Measurements from ENCODE around the gene FCER1G.

FCER1G gene

DNA sequence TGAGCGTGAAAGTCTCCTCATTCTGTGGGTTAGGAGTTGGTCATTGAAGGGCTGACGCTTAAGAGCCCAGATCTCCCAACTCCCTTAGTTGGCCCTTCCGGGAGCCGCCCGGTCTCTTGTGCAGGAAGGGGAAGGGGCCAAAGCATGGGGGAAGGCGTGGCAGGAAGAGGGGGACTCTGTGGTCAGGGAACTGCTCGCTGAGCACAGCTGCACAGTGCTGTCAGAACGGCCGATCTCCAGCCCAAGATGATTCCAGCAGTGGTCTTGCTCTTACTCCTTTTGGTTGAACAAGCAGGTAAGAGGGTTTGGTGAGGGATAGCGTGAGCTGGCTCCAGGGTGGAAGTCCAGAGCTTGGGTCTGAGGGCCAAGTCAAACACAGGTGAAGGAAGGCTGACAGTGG lies at the start of gene FCER1G:
FCER1G (plus strand) TSS at position 220 of the 400 bp plus-strand sequence; CDS start at position 247, 27 bp downstream.
- in situ Hi-C loops (cut with HindIII; ENCODE audit: low sequenced_read_pairs): loop anchor here (5.0 kb wide), 1 partner anchor 92 kb away; the partner anchor contains the start of gene MPZ

GRCh38 chr1:161165742-161166668 lies 49.1 kb upstream of the FCER1G start, which contains the start of gene PPOX:
PPOX (plus strand) TSS chr1:161166426; CDS start chr1:161166848, 422 bp downstream.
- in situ Hi-C loops (cut with HindIII; ENCODE audit: low sequenced_read_pairs): no loop called here

DNA sequence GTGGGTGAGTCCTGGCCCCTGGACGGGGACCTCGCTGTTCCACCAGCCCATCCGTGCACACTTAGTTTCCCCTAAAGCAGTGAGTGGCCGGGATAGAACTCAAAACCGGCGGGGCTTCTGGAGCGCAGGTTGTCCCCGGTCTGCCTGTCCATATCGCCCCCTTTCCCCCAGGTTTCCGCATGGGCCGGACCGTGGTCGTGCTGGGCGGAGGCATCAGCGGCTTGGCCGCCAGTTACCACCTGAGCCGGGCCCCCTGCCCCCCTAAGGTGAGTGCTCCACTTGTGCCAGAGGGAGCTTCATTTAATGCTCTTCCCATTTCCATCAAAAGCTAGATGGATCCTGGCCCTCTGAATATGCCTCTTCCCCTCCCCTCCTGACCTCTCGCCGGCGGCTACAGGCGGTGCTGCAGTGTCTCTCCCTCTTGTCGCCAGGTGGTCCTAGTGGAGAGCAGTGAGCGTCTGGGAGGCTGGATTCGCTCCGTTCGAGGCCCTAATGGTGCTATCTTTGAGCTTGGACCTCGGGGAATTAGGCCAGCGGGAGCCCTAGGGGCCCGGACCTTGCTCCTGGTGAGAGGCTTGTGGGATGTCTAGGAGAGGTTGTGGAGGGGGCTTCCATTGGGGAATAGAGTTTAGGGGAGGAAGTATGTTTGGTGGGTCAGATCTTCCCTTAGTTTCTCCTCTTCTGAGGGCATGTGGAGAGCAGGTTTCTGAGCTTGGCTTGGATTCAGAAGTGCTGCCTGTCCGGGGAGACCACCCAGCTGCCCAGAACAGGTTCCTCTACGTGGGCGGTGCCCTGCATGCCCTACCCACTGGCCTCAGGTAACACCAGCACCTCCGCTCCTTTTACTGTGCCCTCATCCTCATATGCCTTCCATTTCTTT lies 48.2 kb upstream of the FCER1G start:
- in situ Hi-C loops (cut with HindIII; ENCODE audit: low sequenced_read_pairs): no loop called here

DNA sequence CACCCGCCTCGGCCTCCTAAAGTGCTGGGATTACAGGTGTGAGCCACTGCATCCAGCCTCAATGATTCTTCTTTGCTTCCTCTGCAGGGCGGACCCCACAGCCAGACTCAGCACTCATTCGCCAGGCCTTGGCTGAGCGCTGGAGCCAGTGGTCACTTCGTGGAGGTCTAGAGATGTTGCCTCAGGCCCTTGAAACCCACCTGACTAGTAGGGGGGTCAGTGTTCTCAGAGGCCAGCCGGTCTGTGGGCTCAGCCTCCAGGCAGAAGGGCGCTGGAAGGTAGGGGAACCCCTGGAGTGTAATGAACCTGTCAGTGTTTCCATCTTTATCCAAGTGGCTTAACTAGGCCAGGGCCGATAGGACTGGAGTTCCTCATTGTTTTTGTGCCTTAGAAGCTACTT lies 46.2 kb upstream of the FCER1G start:
- in situ Hi-C loops (cut with HindIII; ENCODE audit: low sequenced_read_pairs): no loop called here

DNA sequence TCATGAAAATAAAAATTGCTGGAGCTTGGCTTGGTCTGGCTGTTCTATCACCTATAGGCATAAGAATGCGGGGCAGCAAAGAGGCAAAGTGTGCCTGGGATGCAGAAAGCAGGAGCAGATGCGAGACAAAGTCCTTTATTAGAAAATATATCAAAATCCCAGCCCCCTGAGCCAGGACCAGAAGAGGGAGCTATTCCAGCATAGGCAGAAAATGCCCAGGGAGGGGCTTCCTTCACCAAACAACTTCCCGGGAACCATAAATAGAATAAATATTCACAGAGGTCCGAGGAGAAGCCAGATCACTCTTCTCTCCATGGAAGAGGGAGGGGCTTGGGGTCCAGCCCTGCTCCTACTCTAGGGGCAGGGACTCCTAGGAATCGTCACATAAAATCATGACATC lies 43.9 kb upstream of the FCER1G start:
- in situ Hi-C loops (cut with HindIII; ENCODE audit: low sequenced_read_pairs): no loop called here

- in situ Hi-C loops (cut with HindIII; ENCODE audit: low sequenced_read_pairs): no loop called here
Observed at GRCh38 chr1:161171696-161172095, 43.4 kb upstream of the FCER1G start.

- in situ Hi-C loops (cut with HindIII; ENCODE audit: low sequenced_read_pairs): no loop called here
Observed at GRCh38 chr1:161172349-161172748, 42.7 kb upstream of the FCER1G start.

- in situ Hi-C loops (cut with HindIII; ENCODE audit: low sequenced_read_pairs): no loop called here
Observed at GRCh38 chr1:161172776-161173376, 42.2 kb upstream of the FCER1G start.

DNA sequence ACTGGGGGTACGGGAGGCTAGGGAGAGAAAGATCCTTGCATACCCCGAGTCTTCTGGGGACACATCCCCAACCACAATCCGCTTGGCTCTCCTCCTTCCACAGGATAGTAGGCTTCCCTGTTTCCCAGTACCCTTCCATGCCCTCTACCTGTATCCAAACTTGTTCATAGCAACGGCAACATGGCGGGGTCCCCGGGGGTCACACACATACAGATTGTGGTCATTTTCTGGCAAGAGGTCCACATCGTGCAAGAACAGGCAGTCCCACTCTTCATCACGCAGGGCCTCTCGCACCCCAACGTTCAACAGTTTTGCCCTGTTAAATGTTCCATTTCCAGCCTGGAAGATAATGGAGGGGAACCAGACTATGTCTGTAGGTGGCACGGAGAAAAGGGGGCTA lies 41.4 kb upstream of the FCER1G start:
- in situ Hi-C loops (cut with HindIII; ENCODE audit: low sequenced_read_pairs): no loop called here

DNA sequence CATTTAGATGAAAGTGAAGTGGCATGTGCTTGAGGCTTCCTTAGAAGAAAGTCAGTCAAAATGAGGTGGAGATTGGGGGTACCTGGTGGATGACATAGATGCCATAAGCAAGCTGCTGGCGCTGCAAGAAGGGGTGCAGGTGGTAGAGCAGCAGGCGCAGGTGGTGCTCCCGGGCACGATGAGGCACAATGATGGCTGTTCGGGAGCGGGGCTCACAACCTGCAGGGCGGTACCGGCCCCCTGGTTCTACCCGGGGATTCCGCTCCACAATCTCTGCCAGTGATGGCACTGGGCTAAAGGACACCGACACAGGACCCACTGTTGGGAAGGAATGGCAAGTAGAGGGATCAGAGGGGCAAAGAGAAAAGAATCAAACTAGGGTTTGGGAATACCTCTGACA lies 40.2 kb upstream of the FCER1G start:
- in situ Hi-C loops (cut with HindIII; ENCODE audit: low sequenced_read_pairs): no loop called here

- in situ Hi-C loops (cut with HindIII; ENCODE audit: low sequenced_read_pairs): no loop called here
Observed at GRCh38 chr1:161175771-161176453, 39.2 kb upstream of the FCER1G start.

GRCh38 chr1:161176468-161177111 lies 38.5 kb upstream of the FCER1G start:
- in situ Hi-C loops (cut with HindIII; ENCODE audit: low sequenced_read_pairs): no loop called here

DNA sequence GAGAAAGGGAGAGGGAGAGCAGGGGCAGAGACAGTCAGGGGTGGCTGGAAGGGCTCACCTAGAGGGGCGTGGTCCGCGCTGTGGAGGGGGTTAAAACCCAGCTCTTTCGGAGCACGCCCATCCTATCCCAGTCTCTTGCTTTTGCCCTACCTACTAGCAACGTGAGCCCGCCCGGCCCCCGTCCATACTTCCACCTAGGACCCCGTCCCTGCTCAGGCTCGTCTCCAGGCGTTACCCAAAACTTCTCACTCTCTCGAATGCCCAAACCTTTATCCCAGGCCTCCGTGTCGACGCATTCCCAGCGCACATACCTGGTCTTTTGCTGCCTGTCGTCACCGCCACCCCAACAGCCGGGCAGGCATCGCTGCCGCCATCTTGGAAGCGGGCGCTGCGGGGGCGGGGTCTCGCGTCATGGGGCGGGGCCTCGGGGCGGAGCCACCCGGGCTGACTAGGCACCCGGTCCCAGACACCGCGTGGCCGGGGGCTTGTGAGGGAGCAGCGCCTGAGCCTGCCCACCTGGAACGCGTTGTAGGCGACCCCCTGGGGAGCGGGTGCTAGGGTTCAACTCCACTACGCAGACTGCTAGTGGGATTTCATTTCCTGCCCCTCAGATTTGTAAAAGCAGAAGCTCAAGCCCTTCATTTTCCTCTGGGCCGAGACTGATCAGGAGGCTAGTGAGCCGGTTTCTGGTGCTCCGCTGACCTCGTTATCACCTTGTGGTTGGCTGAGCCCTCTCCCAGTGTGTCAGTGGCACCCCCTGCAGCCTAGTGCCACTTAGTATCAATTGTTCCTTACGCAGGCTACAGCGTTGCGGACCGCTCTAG lies 37.8 kb upstream of the FCER1G start, which contains the start of gene B4GALT3:
B4GALT3 (minus strand) TSS at position 396 of the 824 bp plus-strand sequence. CDS start 1,447 bp downstream, outside the sequence.
- in situ Hi-C loops (cut with HindIII; ENCODE audit: low sequenced_read_pairs): no loop called here

DNA sequence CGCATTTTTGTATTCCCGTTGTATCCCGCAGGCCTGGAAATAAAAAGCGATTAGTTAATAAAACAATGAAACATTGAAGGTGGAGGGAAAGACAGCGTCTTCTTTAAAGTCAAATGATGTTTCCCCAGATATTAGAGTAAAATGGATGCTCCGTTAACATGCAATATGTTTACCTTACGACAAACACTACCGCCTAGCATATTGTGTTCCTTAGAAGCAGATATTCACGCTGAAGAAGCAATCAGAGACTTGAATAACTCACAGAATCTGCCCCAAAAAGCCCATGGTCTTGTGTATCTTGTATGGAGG lies 37.2 kb upstream of the FCER1G start:
- in situ Hi-C loops (cut with HindIII; ENCODE audit: low sequenced_read_pairs): no loop called here

DNA sequence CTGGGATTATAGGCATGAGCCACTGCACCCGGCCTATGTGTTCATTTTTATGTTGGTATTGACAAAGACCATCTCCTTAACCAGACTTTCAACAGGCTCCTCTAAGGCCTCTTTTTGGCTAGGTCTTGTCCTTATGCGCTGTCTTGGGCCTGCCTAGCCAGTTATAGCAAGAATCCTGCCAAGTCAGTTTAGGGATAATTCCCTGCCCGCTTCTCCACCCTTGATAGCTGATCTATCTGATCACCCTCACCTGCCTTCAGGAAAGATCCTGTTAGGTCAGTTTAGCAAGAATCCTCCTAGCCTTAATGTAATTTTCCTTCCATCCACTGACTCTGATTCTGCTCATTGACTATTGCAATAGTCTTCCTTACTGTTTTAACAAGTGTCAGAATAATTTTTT lies 35.4 kb upstream of the FCER1G start:
- in situ Hi-C loops (cut with HindIII; ENCODE audit: low sequenced_read_pairs): no loop called here

DNA sequence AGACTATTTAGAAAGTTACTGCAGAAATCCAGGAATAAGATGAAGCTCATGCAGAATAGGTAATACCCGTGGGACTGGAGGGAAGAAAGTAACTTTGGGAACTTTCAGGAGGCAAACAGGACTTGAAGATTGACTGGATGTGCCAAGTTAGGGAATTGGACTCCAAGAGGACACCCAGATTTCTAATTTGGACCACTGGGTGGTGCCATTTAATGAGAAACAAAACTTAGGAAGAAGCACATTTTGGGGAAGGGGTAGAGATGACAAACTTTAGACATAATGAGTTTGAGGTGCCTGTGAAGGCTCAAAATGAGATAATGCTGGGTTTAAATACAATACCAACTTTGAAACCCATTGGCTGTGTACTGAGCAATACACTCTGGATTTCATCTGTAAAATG lies 34.5 kb upstream of the FCER1G start:
- in situ Hi-C loops (cut with HindIII; ENCODE audit: low sequenced_read_pairs): no loop called here

GRCh38 chr1:161182214-161182613 lies 32.9 kb upstream of the FCER1G start:
- in situ Hi-C loops (cut with HindIII; ENCODE audit: low sequenced_read_pairs): no loop called here

DNA sequence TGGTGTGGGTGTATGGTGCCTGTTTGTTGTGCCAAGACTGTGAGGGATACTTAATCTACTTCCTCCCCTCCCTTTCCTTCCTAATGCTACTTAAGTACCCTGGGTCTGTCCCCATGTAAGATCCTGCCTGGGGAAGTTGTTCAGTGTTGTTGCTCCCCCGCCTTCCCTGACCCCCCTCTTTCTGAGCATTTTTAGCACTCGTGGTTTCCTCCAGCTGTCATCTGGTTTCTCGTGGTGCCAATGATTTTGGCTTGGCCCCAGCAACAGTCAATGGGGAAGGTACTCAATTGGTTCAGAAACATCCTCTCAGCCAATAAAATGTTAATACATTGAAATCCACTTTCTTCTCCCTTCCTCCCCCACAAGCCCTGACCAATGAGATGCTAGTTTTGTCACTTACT lies 29.8 kb upstream of the FCER1G start:
- in situ Hi-C loops (cut with HindIII; ENCODE audit: low sequenced_read_pairs): no loop called here

DNA sequence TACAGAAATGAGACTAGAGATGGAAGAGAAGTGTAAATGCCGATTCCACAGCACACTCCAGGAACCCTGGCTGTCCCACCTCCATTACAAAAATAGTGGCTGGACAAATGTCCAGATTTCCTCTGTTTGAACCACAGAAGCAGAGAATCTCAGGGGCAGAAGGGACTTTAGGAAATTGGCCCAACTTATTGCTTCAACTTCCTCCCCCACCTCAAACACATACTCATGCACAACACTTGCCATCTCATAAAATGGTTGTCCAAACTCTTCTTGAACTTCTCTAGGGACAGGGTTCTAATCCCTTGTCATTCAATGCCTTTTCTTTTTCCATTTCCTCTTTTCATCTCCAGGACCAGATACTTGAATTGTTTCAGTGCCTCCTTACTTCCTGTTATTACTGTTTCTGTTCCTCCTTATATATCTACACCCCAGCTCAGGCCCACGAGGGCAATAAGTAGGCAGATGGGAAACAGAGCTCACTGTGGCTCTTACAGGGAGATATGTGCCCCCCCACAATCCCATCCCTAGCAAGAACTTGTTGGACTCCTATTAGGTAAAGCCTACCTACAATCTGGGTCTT lies 29.3 kb upstream of the FCER1G start:
- in situ Hi-C loops (cut with HindIII; ENCODE audit: low sequenced_read_pairs): no loop called here
